Endothelial cell of umbilical vein (primary cell): ENCODE results near the gene EPB41L3. TPM values are rescaled to one million over a fixed set of nuclear protein-coding genes. Genes with fewer than 3 reads are reported as not detected.

ENCODE experiments used
- BruUV-seq: library from RNA; stranded (reverse); fragments of 400-500 nt; replicated peaks from 2 replicates; lab custom pipeline; 2021; lab: Mats Ljungman, UMichigan
- CTCF ChIA-PET: fragments of 300-600, 350-600 bp; sonication (Branson Sonifier 250); formaldehyde crosslinking; loops from one replicate; lab custom pipeline; 2021; ENCODE audit warnings: antibody characterized with exemption, inconsistent platforms; lab: Charles Lee
- POLR2A ChIA-PET: fragments of 300-600, 350-600 bp; sonication (Branson Sonifier 250); formaldehyde crosslinking; loops from one replicate; lab custom pipeline; 2021; ENCODE audit warnings: antibody characterized with exemption, inconsistent platforms; lab: Charles Lee
- DNase-seq: peaks from one replicate; pipeline ENCODE4 v3.0.0-alpha.2; 2011; ENCODE audit warnings: low read depth, low spot score
- FAIRE-seq: peaks from 2 replicates; lab custom pipeline; 2011; peaks lifted over from hg19 to GRCh38; lab: Jason Lieb, UNC
- H2AFZ ChIP-seq: 2 replicates; pipeline ENCODE4 v1.6.0; 2012; ENCODE audit warnings: low read depth, low read length, control low read depth, inconsistent platforms
- H3K27ac ChIP-seq: 2 replicates; pipeline ENCODE4 v1.5.1; 2011; ENCODE audit warnings: low read depth, mild to moderate bottlenecking, control low read depth, low read length, moderate library complexity; ENCODE audit not compliant: insufficient read depth
- H3K27me3 ChIP-seq, 2 experiments: 2 replicates each; pipeline versions ENCODE4 v1.6.0 to v1.6.1; 2011; ENCODE audit warnings: low read length in 2 of 2, mixed read lengths in 1 of 2; ENCODE audit not compliant: control insufficient read depth in 2 of 2, insufficient read depth in 2 of 2
- H3K36me3 ChIP-seq, 2 experiments: 2 replicates in 1 of 2; 3 replicates in 1 of 2; pipeline ENCODE4 v1.5.1; 2011; ENCODE audit warnings: low read length in 2 of 2, mild to moderate bottlenecking in 1 of 2, moderate library complexity in 1 of 2; ENCODE audit not compliant: control insufficient read depth in 2 of 2, insufficient read depth in 2 of 2; ENCODE audit errors: extremely low read depth in 1 of 2
- H3K4me1 ChIP-seq: 3 replicates; pipeline ENCODE4 v1.5.1; 2011; ENCODE audit warnings: mild to moderate bottlenecking, low read length; ENCODE audit not compliant: control insufficient read depth, insufficient read depth; ENCODE audit errors: extremely low read depth
- H3K4me2 ChIP-seq: 2 replicates; pipeline ENCODE4 v1.6.1; 2011; ENCODE audit warnings: low read length, control low read depth, mixed read lengths; ENCODE audit not compliant: insufficient read depth
- H3K4me3 ChIP-seq, 3 experiments: fragments of 200-600 bp in 1 of 3; sonication (generic), shearing (Covaris generic) in 1 of 3; replicated peaks in 1 of 3; 2 replicates each; pipeline ENCODE4 v1.5.1; 2011 to 2016; ENCODE audit warnings: control low read depth in 3 of 3, low read length in 3 of 3, mild to moderate bottlenecking in 2 of 3, inconsistent platforms in 1 of 3, low read depth in 1 of 3, moderate library complexity in 1 of 3; ENCODE audit not compliant: insufficient read depth in 1 of 3
- H3K79me2 ChIP-seq: 2 replicates; pipeline ENCODE4 v1.6.0; 2012; ENCODE audit warnings: low read length, inconsistent platforms; ENCODE audit not compliant: control insufficient read depth, insufficient read depth
- H3K9ac ChIP-seq: replicated peaks from 2 replicates; pipeline ENCODE3; 2011; ENCODE audit warnings: low read length, control low read depth; ENCODE audit not compliant: insufficient read depth; ENCODE audit errors: extremely low read depth
- H3K9me1 ChIP-seq: replicated peaks from 3 replicates; pipeline ENCODE4 v1.6.0; 2011; ENCODE audit warnings: mild to moderate bottlenecking, low read length; ENCODE audit not compliant: control insufficient read depth, insufficient read depth; ENCODE audit errors: extremely low read depth
- H3K9me3 ChIP-seq: replicated peaks from 2 replicates; pipeline ENCODE4 v1.5.1; 2012; ENCODE audit warnings: low read length, inconsistent platforms; ENCODE audit not compliant: control insufficient read depth, insufficient read depth
- H4K20me1 ChIP-seq: replicated peaks from 2 replicates; pipeline ENCODE3; 2011; ENCODE audit warnings: mild to moderate bottlenecking, low read length; ENCODE audit not compliant: control insufficient read depth, insufficient read depth; ENCODE audit errors: extremely low read depth
- EZH2 ChIP-seq: IDR thresholded peaks from 2 replicates; pipeline ENCODE4 v1.6.1; 2012; ENCODE audit warnings: borderline replicate concordance, low read depth, mild to moderate bottlenecking, moderate library complexity, low read length, inconsistent platforms; ENCODE audit not compliant: severe bottlenecking
- FOS ChIP-seq: IDR thresholded peaks from 2 replicates; pipeline ENCODE4 v1.6.1; 2011; ENCODE audit warnings: mild to moderate bottlenecking, low read length, moderate library complexity, borderline replicate concordance; ENCODE audit not compliant: insufficient read depth
- GATA2 ChIP-seq: IDR thresholded peaks from 2 replicates; pipeline ENCODE4 v1.7.0; 2011; ENCODE audit warnings: low read depth, mild to moderate bottlenecking, moderate library complexity, mixed read lengths, low read length; ENCODE audit not compliant: insufficient read length, insufficient read depth
- JUN ChIP-seq: IDR thresholded peaks from 2 replicates; pipeline ENCODE4 v1.6.1; 2011; ENCODE audit warnings: borderline replicate concordance, low read depth; ENCODE audit not compliant: insufficient read length, insufficient read depth
- MYC ChIP-seq: IDR thresholded peaks from one replicate; pipeline ENCODE4 v1.6.1; 2011; ENCODE audit warnings: mild to moderate bottlenecking, low read depth, low read length
- POLR2A ChIP-seq: IDR thresholded peaks from 2 replicates; pipeline ENCODE4 v1.6.1; 2012; ENCODE audit warnings: low read depth, mild to moderate bottlenecking, control low read depth, low read length
- POLR2AphosphoS5 ChIP-seq: IDR thresholded peaks from 2 replicates; pipeline ENCODE4 v1.6.1; 2012; ENCODE audit warnings: low read depth, mild to moderate bottlenecking, control low read depth, low read length, moderate library complexity; ENCODE audit not compliant: insufficient read depth
- dilution Hi-C: fragments of 300-500 bp; cut with MboI; formaldehyde crosslinking; loops from one replicate; pipeline ENCODE4 v1.15.0; 2019; ENCODE audit warnings: low sequenced_read_pairs; ENCODE audit not compliant: extremely low pct_ligation_motif_present
- intact Hi-C: fragments of 100-400 bp; cut with micrococcal nuclease; formaldehyde crosslinking; loops from one replicate; pipeline ENCODE4 v1.10.0; 2022
- polyA plus RNA-seq, 4 experiments: library from polyadenylated mRNA; depleted of rRNA in 3 of 4; stranded (reverse) in 3 of 4; unstranded in 1 of 4; fragments of >200 nt; gene quantifications; 2 replicates each; pipeline versions ENCODE4 v1.2.1 to v1.2.3, GENCODE V29; 2011 to 2012; ENCODE audit warnings: missing spikeins in 1 of 4
- total RNA-seq: library from RNA; stranded (reverse); gene quantifications from 2 replicates; pipeline ENCODE4 v1.2.3, GENCODE V29; 2021
- TF ChIP-seq, protein P1 (sequence below): IDR thresholded peaks from 2 replicates; pipeline ENCODE4 v1.6.1; 2011; ENCODE audit not compliant: insufficient read depth, insufficient read length
- TF ChIP-seq, protein P2 (sequence below), 2 donors: IDR thresholded peaks; 1 replicate in 1 of 2; 2 replicates in 1 of 2; pipeline ENCODE4 v1.5.1; 2011; ENCODE audit warnings: low read length in 2 of 2, mild to moderate bottlenecking in 2 of 2, moderate library complexity in 2 of 2, control low read depth in 1 of 2, inconsistent platforms in 1 of 2, low read depth in 1 of 2; ENCODE audit not compliant: insufficient read depth in 1 of 2; ENCODE audit errors: extremely low read depth in 1 of 2

EPB41L3 gene
- total and polyA plus RNA-seq, 2 donors (not counting 3 experiments of a cell fraction or from before 2014, with no cell fraction given): 38.9 to 114 TPM

- no peaks in the 10 kb centered on the region for H3K79me2 ChIP-seq
- dilution Hi-C loops (no loop called here), intact Hi-C loops (no loop called here)
- H3K9ac ChIP-seq: no peak overlapping the region
- no peak overlapping the region for H2AFZ ChIP-seq
- DNase-seq (no peak), FAIRE-seq (no peak)
- CTCF ChIA-PET: interaction anchor here (4.3 kb wide), 1 partner anchor 125 kb away, joined by 30 read pairs; no protein-coding TSS in a partner anchor
- BruUV-seq: no TSS peak
- no peaks in the 10 kb centered on the region for H3K27me3 ChIP-seq
- no peak for TF ChIP-seq POLR2A
- TF ChIP-seq JUN: no peak
- TF ChIP-seq, protein P1, sequence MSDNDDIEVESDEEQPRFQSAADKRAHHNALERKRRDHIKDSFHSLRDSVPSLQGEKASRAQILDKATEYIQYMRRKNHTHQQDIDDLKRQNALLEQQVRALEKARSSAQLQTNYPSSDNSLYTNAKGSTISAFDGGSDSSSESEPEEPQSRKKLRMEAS: no peak
- no peak for TF ChIP-seq FOS
- no peak for TF ChIP-seq POLR2AphosphoS5
- no peak for TF ChIP-seq MYC
- H3K4me2 ChIP-seq: no peak overlapping the region
- no peaks in the 10 kb centered on the region for H3K9me1 ChIP-seq
- peaks cover 6 to 13% of the 10 kb centered on the region in 2 experiments for H3K36me3 ChIP-seq
- no peaks in the 10 kb centered on the region for H3K9me3 ChIP-seq
- H3K4me3 ChIP-seq: no peak overlapping the region
- POLR2A ChIA-PET: no interaction called here
- H3K27ac ChIP-seq: no peak overlapping the region
- H3K4me1 ChIP-seq: no peaks in the 10 kb centered on the region
- no peaks in the 10 kb centered on the region for H4K20me1 ChIP-seq
These were observed 121.8 kb downstream of the EPB41L3 start for GRCh38 chr18:5421981-5422380.

GRCh38 chr18:5420906-5421305 lies 122.9 kb downstream of the EPB41L3 start:
- FAIRE-seq: no peak
- ChIA-PET POLR2A (no interaction called here), CTCF (interaction anchor here (0.7 to 4.3 kb wide), 3 partner anchors 9 to 230 kb away, joined by 3 to 30 read pairs (median 4); no protein-coding TSS in a partner anchor)
- peaks cover 6 to 15% of the 10 kb centered on the region in 2 experiments for H3K36me3 ChIP-seq
- intact Hi-C loops: no loop called here
- no peak overlapping the region for H3K9ac ChIP-seq
- dilution Hi-C loops: no loop called here
- no peaks in the 10 kb centered on the region for H3K4me1 ChIP-seq
- H3K27ac ChIP-seq: no peak overlapping the region
- H3K9me3 ChIP-seq: no peaks in the 10 kb centered on the region
- DNase-seq: no peak
- BruUV-seq: no TSS peak
- no peaks in the 10 kb centered on the region for H4K20me1 ChIP-seq
- H3K9me1 ChIP-seq: no peaks in the 10 kb centered on the region
- TF ChIP-seq GATA2 (no peak), POLR2A (no peak), EZH2 (no peak), JUN (no peak), MYC (no peak), POLR2AphosphoS5 (no peak)
- TF ChIP-seq, protein P2, sequence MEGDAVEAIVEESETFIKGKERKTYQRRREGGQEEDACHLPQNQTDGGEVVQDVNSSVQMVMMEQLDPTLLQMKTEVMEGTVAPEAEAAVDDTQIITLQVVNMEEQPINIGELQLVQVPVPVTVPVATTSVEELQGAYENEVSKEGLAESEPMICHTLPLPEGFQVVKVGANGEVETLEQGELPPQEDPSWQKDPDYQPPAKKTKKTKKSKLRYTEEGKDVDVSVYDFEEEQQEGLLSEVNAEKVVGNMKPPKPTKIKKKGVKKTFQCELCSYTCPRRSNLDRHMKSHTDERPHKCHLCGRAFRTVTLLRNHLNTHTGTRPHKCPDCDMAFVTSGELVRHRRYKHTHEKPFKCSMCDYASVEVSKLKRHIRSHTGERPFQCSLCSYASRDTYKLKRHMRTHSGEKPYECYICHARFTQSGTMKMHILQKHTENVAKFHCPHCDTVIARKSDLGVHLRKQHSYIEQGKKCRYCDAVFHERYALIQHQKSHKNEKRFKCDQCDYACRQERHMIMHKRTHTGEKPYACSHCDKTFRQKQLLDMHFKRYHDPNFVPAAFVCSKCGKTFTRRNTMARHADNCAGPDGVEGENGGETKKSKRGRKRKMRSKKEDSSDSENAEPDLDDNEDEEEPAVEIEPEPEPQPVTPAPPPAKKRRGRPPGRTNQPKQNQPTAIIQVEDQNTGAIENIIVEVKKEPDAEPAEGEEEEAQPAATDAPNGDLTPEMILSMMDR (IDR thresholded peaks at IDR 0.05; ENCODE audit: extremely low read depth in 1 of 2, insufficient read depth in 1 of 2, low read depth in 1 of 2, low read length in 2 of 2): no peak
- TF ChIP-seq, protein P1: no peak
- no peak overlapping the region for H3K4me3 ChIP-seq
- no peaks in the 10 kb centered on the region for H3K79me2 ChIP-seq
- no peak overlapping the region for H3K4me2 ChIP-seq
- no peak overlapping the region for H2AFZ ChIP-seq
- no peaks in the 10 kb centered on the region for H3K27me3 ChIP-seq
